Glutamatergic neuron (in vitro differentiated cells): ENCODE data around the gene KREMEN2. TPM values are rescaled to one million over a fixed set of nuclear protein-coding genes. Genes with fewer than 3 reads are reported as not detected.

Source experiments
- DNase-seq: peaks from one replicate; pipeline ENCODE4 v3.0.0; 2022
- H3K27ac Mint-ChIP-seq: one replicate; pipeline ENCODE4 v1.8.0; 2020; ENCODE audit warnings: mild to moderate bottlenecking, mixed read lengths, inconsistent platforms; ENCODE audit not compliant: unreplicated experiment
- H3K27me3 Mint-ChIP-seq: one replicate; pipeline ENCODE4 v1.8.0; 2020; ENCODE audit warnings: mild to moderate bottlenecking, moderate library complexity, mixed read lengths, inconsistent platforms; ENCODE audit not compliant: unreplicated experiment
- H3K36me3 Mint-ChIP-seq: one replicate; pipeline ENCODE4 v1.8.0; 2020; ENCODE audit warnings: mild to moderate bottlenecking, mixed read lengths, inconsistent platforms; ENCODE audit not compliant: unreplicated experiment
- H3K4me1 Mint-ChIP-seq: one replicate; pipeline ENCODE4 v1.8.0; 2020; ENCODE audit warnings: mild to moderate bottlenecking, low read depth, mixed read lengths, inconsistent platforms; ENCODE audit not compliant: unreplicated experiment
- H3K4me3 Mint-ChIP-seq: one replicate; pipeline ENCODE4 v1.8.0; 2020; ENCODE audit warnings: mild to moderate bottlenecking, mixed read lengths, inconsistent platforms; ENCODE audit not compliant: unreplicated experiment
- H3K9me3 Mint-ChIP-seq: one replicate; pipeline ENCODE4 v1.8.0; 2020; ENCODE audit warnings: mild to moderate bottlenecking, moderate library complexity, mixed read lengths, inconsistent platforms; ENCODE audit not compliant: unreplicated experiment
- CTCF ChIP-seq: fragments of 200-600 bp; sonication (generic); IDR thresholded peaks from one replicate; pipeline ENCODE4 v1.5.0; 2021; ENCODE audit not compliant: partially characterized antibody, unreplicated experiment
- total RNA-seq: library from RNA; stranded (reverse); fragmentation: NEBNext Ultra II Directional; extraction: Animal tissue kit (Norgen Biotek cat#: 25700); gene quantifications from one replicate; pipeline ENCODE4 v1.2.1, GENCODE V29; 2021; ENCODE audit not compliant: unreplicated experiment

The KREMEN2 gene
- total RNA-seq, 1 donor from 2014 or later = 12.8 TPM

GRCh38 chr16:2980227-2981176 is 16.4 kb downstream of the KREMEN2 start, which contains the start of gene PKMYT1:
Gene PKMYT1 (minus strand): TSS chr16:2980446. CDS start chr16:2979657, 789 bp downstream.
- H3K27me3 Mint-ChIP-seq = peaks cover 5% of the 10 kb centered on the region
- peak within 1 kb of the TSS; percentile 59 for H3K27ac Mint-ChIP-seq
- peak within 1 kb of the TSS; percentile 68 for H3K4me3 Mint-ChIP-seq
- peak; percentile 93 for DNase-seq
- peaks cover 5% of the 10 kb centered on the region for H3K4me1 Mint-ChIP-seq
- H3K9me3 Mint-ChIP-seq = peaks cover 3% of the 10 kb centered on the region
- H3K36me3 Mint-ChIP-seq = no peaks in the 10 kb centered on the region
- TF ChIP-seq CTCF = no peak

- Mint-ChIP-seq H3K27me3 (peaks cover 5% of the 10 kb centered on the region), H3K4me1 (peaks cover 5% of the 10 kb centered on the region), H3K9me3 (peaks cover 3% of the 10 kb centered on the region), H3K36me3 (no peaks in the 10 kb centered on the region), H3K27ac (peak overlapping the region; percentile 59), H3K4me3 (peak overlapping the region; percentile 68)
- no peak for TF ChIP-seq CTCF
- no peak for DNase-seq
These were observed 17.3 kb downstream of the KREMEN2 start for GRCh38 chr16:2981177-2981898.

GRCh38 chr16:2981899-2982250 is 17.8 kb downstream of the KREMEN2 start:
- H3K36me3 Mint-ChIP-seq = no peaks in the 10 kb centered on the region
- TF ChIP-seq CTCF = no peak
- peak overlapping the region; percentile 68 for H3K4me3 Mint-ChIP-seq
- H3K4me1 Mint-ChIP-seq = peaks cover 5% of the 10 kb centered on the region
- no peak for DNase-seq
- H3K9me3 Mint-ChIP-seq = peaks cover 3% of the 10 kb centered on the region
- peaks cover 6% of the 10 kb centered on the region for H3K27me3 Mint-ChIP-seq
- H3K27ac Mint-ChIP-seq = peak overlapping the region; percentile 54

GRCh38 chr16:2982402-2982801 is 18.3 kb downstream of the KREMEN2 start:
- H3K4me1 Mint-ChIP-seq = peaks cover 5% of the 10 kb centered on the region

More at GRCh38 chr16:2982402-2982801, 18.3 kb downstream of the KREMEN2 start:
- no peak for TF ChIP-seq CTCF
- no peak overlapping the region for H3K27ac Mint-ChIP-seq
- DNase-seq = no peak
- no peaks in the 10 kb centered on the region for H3K36me3 Mint-ChIP-seq
- no peak overlapping the region for H3K4me3 Mint-ChIP-seq
- H3K27me3 Mint-ChIP-seq = peaks cover 6% of the 10 kb centered on the region
- H3K9me3 Mint-ChIP-seq = peaks cover 3% of the 10 kb centered on the region
